ENCODE measurements around the gene AADACL4.

GRCh38 chr1:12619792-12620487, 23.9 kb upstream of the AADACL4 start:
- TF ChIP-seq POLR2A (IDR thresholded peaks at IDR 0.05) = no peak
- peak; percentile 93 to 97 (median 96) for TF ChIP-seq CTCF (IDR thresholded peaks at IDR 0.05 in 8 of 11, conservative IDR thresholded peaks at IDR 0.05 in 3 of 11)
- TF ChIP-seq POLR2AphosphoS5 (IDR thresholded peaks at IDR 0.05) = peak; percentile 53 to 64 (median 59)

Measured in spleen (tissue), 7 donors.